GM23338 (cell line): ENCODE results near the gene MTCL1. TPM values are rescaled to one million over a fixed set of nuclear protein-coding genes. Genes with fewer than 3 reads are reported as not detected.

Experiments
- ATAC-seq: fragments of 200-7000 bp; cut with Tn5 transposase; 3 replicates; pipeline ENCODE4 v1.9.1; 2020
- DNase-seq: peaks from one replicate; pipeline ENCODE4 v3.0.0-alpha.2; 2015; ENCODE audit warnings: low spot score
- H2AFZ ChIP-seq: fragments of 200-600 bp; sonication (generic); 2 replicates; pipeline ENCODE4 v1.8.0; 2016; ENCODE audit warnings: antibody characterized with exemption, mild to moderate bottlenecking, moderate library complexity
- H3F3A ChIP-seq: fragments of 200-600 bp; sonication (generic); replicated peaks from 2 replicates; pipeline ENCODE4 v1.8.0; 2017; ENCODE audit warnings: antibody characterized with exemption, mixed run types, low read depth
- H3K27ac ChIP-seq: fragments of 200-600 bp; sonication (generic); 2 replicates; pipeline ENCODE4 v1.6.1; 2016; ENCODE audit warnings: low read depth
- H3K27me3 ChIP-seq: fragments of 200-600 bp; sonication (generic); 2 replicates; pipeline ENCODE4 v1.8.0; 2016; ENCODE audit warnings: mild to moderate bottlenecking, mixed run types, moderate library complexity; ENCODE audit not compliant: insufficient read depth
- H3K36me3 ChIP-seq: fragments of 200-600 bp; sonication (generic); 2 replicates; pipeline ENCODE4 v1.8.0; 2016; ENCODE audit warnings: mild to moderate bottlenecking; ENCODE audit not compliant: insufficient read depth
- H3K4me1 ChIP-seq: fragments of 200-600 bp; sonication (generic); 2 replicates; pipeline ENCODE4 v1.8.0; 2016; ENCODE audit warnings: mild to moderate bottlenecking, moderate library complexity; ENCODE audit not compliant: insufficient read depth
- H3K4me2 ChIP-seq: fragments of 200-600 bp; sonication (generic); 2 replicates; pipeline ENCODE4 v1.7.1; 2017; ENCODE audit warnings: mixed run types
- H3K4me3 ChIP-seq: fragments of 200-600 bp; sonication (generic); 2 replicates; pipeline ENCODE4 v1.6.1; 2016; ENCODE audit warnings: mixed run types
- H3K79me2 ChIP-seq: fragments of 200-600 bp; sonication (generic); replicated peaks from 2 replicates; pipeline ENCODE4 v1.8.0; 2017; ENCODE audit warnings: mild to moderate bottlenecking; ENCODE audit not compliant: insufficient read depth
- H3K9me2 ChIP-seq: fragments of 200-600 bp; sonication (generic); 2 replicates; pipeline ENCODE4 v1.8.0; 2017; ENCODE audit not compliant: insufficient read depth
- H4K20me1 ChIP-seq: fragments of 200-600 bp; sonication (generic); replicated peaks from 2 replicates; pipeline ENCODE4 v1.8.0; 2017; ENCODE audit warnings: mild to moderate bottlenecking; ENCODE audit not compliant: insufficient read depth
- H3K27ac Mint-ChIP-seq: 2 replicates; pipeline ENCODE4 v1.8.0; 2020; ENCODE audit warnings: inconsistent platforms, mild to moderate bottlenecking, moderate library complexity, mixed read lengths
- H3K27me3 Mint-ChIP-seq: 3 replicates; pipeline ENCODE4 v1.8.0; 2022; ENCODE audit warnings: low read depth, mild to moderate bottlenecking, moderate library complexity, mixed read lengths, inconsistent platforms; ENCODE audit not compliant: insufficient read depth, poor library complexity
- H3K36me3 Mint-ChIP-seq: 3 replicates; pipeline ENCODE4 v1.8.0; 2021; ENCODE audit warnings: low read depth, mild to moderate bottlenecking, inconsistent platforms, moderate library complexity, mixed read lengths
- H3K4me1 Mint-ChIP-seq: 3 replicates; pipeline ENCODE4 v1.8.0; 2020; ENCODE audit warnings: mild to moderate bottlenecking, inconsistent platforms, mixed read lengths
- H3K4me3 Mint-ChIP-seq: 3 replicates; pipeline ENCODE4 v1.8.0; 2021; ENCODE audit warnings: moderate library complexity, mild to moderate bottlenecking, inconsistent platforms, mixed read lengths
- H3K9me3 Mint-ChIP-seq: 3 replicates; pipeline ENCODE4 v1.8.0; 2020; ENCODE audit warnings: moderate library complexity, mild to moderate bottlenecking, inconsistent platforms, mixed read lengths
- CREB1 ChIP-seq: fragments of 250-450 bp; sonication (Bioruptor Pico); IDR thresholded peaks from 2 replicates; pipeline ENCODE4 v1.5.0; 2020; ENCODE audit warnings: low read depth, mild to moderate bottlenecking, moderate library complexity
- CTCF ChIP-seq, 2 experiments: fragments of 200-600 bp in 1 of 2; sonication (generic) in 1 of 2; conservative IDR thresholded peaks; 2 replicates each; pipeline versions ENCODE4 v1.5.1 to v1.6.1; 2016 to 2017; ENCODE audit warnings: antibody characterized with exemption in 2 of 2, low read depth in 2 of 2, mild to moderate bottlenecking in 2 of 2, moderate library complexity in 1 of 2
- ETS1 ChIP-seq: IDR thresholded peaks from 2 replicates; pipeline ENCODE4 v1.6.1; 2016; ENCODE audit warnings: antibody characterized with exemption
- EZH2 ChIP-seq: fragments of 200-600 bp; sonication (generic); IDR thresholded peaks from one replicate; pipeline ENCODE4 v1.8.0; 2017; ENCODE audit warnings: antibody characterized with exemption, mild to moderate bottlenecking, low read depth; ENCODE audit not compliant: unreplicated experiment
- EZH2phosphoT487 ChIP-seq: fragments of 200-600 bp; sonication (generic); IDR thresholded peaks from one replicate; pipeline ENCODE4 v1.8.1; 2018; ENCODE audit warnings: antibody characterized with exemption; ENCODE audit not compliant: unreplicated experiment
- JUNB ChIP-seq: IDR thresholded peaks from one replicate; pipeline ENCODE4 v1.6.1; 2016; ENCODE audit warnings: antibody characterized with exemption; ENCODE audit not compliant: unreplicated experiment
- NANOG ChIP-seq: IDR thresholded peaks from 2 replicates; pipeline ENCODE4 v1.6.1; 2016; ENCODE audit warnings: antibody characterized with exemption, borderline replicate concordance
- POLR2AphosphoS5 ChIP-seq: IDR thresholded peaks from 2 replicates; pipeline ENCODE4 v1.6.1; 2016; ENCODE audit warnings: antibody characterized with exemption, low read depth
- REST ChIP-seq: IDR thresholded peaks from one replicate; pipeline ENCODE4 v1.6.1; 2018; ENCODE audit warnings: antibody characterized with exemption; ENCODE audit not compliant: unreplicated experiment
- STAT1 ChIP-seq: IDR thresholded peaks from one replicate; pipeline ENCODE4 v1.6.1; 2016; ENCODE audit warnings: antibody characterized with exemption; ENCODE audit not compliant: unreplicated experiment
- ZNF114 ChIP-seq: fragments of 250-450 bp; sonication (Bioruptor Pico); IDR thresholded peaks from 2 replicates; pipeline ENCODE4 v1.5.0; 2020; ENCODE audit warnings: mild to moderate bottlenecking, moderate library complexity
- ZNF331 ChIP-seq: fragments of 250-450 bp; sonication (Bioruptor Pico); IDR thresholded peaks from 2 replicates; pipeline ENCODE4 v1.5.0; 2020; ENCODE audit warnings: low read depth, mild to moderate bottlenecking, moderate library complexity
- ZNF462 ChIP-seq: fragments of 250-450 bp; sonication (Bioruptor Pico); IDR thresholded peaks from 2 replicates; pipeline ENCODE4 v1.5.0; 2020; ENCODE audit warnings: mild to moderate bottlenecking, moderate library complexity
- polyA plus RNA-seq: library from polyadenylated mRNA; unstranded; fragments of >200 nt; fragmentation: Nextera tagmentation; extraction: Ambion mirVana; gene quantifications from 2 replicates; pipeline ENCODE4 v1.2.1, GENCODE V29; 2016
- total RNA-seq: library from RNA; depleted of rRNA; stranded (reverse); fragments of >200 nt; shearing (Covaris generic); gene quantifications from 2 replicates; pipeline ENCODE4 v1.2.3, GENCODE V29; 2014

MTCL1 gene
- total and polyA plus RNA-seq, 2 experiments from 2014 or later = 14.4 to 45.0 TPM

- no peaks in the 10 kb centered on the region; the same call in 2 of the 3 replicates for H3K9me3 Mint-ChIP-seq
- H3K36me3 Mint-ChIP-seq = peaks cover 33% of the 10 kb centered on the region
- H3K4me3 Mint-ChIP-seq = no peak overlapping the region
- H3K4me1 ChIP-seq = no peaks in the 10 kb centered on the region
- H3K27ac Mint-ChIP-seq = no peak overlapping the region
- no peaks in the 10 kb centered on the region for H3K79me2 ChIP-seq
- peak overlapping the region; percentile 26; the same call in 1 of the 2 replicates for H3K27ac ChIP-seq
- DNase-seq (no peak), ATAC-seq (no peak)
- H3K36me3 ChIP-seq = peaks cover 3% of the 10 kb centered on the region; the same call in 1 of the 2 replicates
- H3K27me3 Mint-ChIP-seq = peaks cover 14% of the 10 kb centered on the region
- H3K9me2 ChIP-seq = no peaks in the 10 kb centered on the region
- no peak overlapping the region for H3K4me3 ChIP-seq
- H3K27me3 ChIP-seq = no peaks in the 10 kb centered on the region
- H3K4me2 ChIP-seq = no peak overlapping the region
- TF ChIP-seq NANOG = no peak
- no peak for TF ChIP-seq ZNF331
- TF ChIP-seq CREB1 (CRISPR knock-in tag) = no peak
- no peak for TF ChIP-seq ZNF114 (CRISPR knock-in tag)
- no peak for TF ChIP-seq CTCF (conservative IDR thresholded peaks at IDR 0.05; ENCODE audit: low read depth in 2 of 2)
- no peak for TF ChIP-seq ZNF462 (CRISPR knock-in tag)
- TF ChIP-seq JUNB = no peak
- TF ChIP-seq ETS1 = no peak
- TF ChIP-seq REST = no peak
- no peak for TF ChIP-seq POLR2AphosphoS5
- TF ChIP-seq STAT1 = no peak
- no peak for TF ChIP-seq EZH2phosphoT487
- TF ChIP-seq EZH2 = no peak
- H3F3A ChIP-seq = no peaks in the 10 kb centered on the region
- H2AFZ ChIP-seq = no peak overlapping the region
- no peaks in the 10 kb centered on the region for H4K20me1 ChIP-seq
- peaks cover 28% of the 10 kb centered on the region for H3K4me1 Mint-ChIP-seq
Measured at GRCh38 chr18:8781671-8782070, 76.3 kb downstream of the MTCL1 start.
